AG04450 (cell line): ENCODE results near the gene PRH1. TPM values are rescaled to one million over a fixed set of nuclear protein-coding genes. Genes with fewer than 3 reads are reported as not detected.

ENCODE experiments used
- CTCF ChIA-PET: fragments of 300-600, 350-600 bp; formaldehyde crosslinking; extraction: SDS; loops from one replicate; lab custom pipeline; 2022; ENCODE audit warnings: antibody characterized with exemption, inconsistent platforms; lab: Charles Lee
- POLR2A ChIA-PET: fragments of 350-600 bp; formaldehyde crosslinking; extraction: SDS; loops from one replicate; lab custom pipeline; 2021; ENCODE audit warnings: antibody characterized with exemption, inconsistent platforms; lab: Yijun Ruan, JAX
- DNase-seq: peaks from one replicate; pipeline ENCODE4 v3.0.0-alpha.2; 2011; ENCODE audit warnings: low read depth, low spot score
- H3K27ac ChIP-seq: one replicate; pipeline ENCODE4 v1.5.1; 2012; ENCODE audit warnings: low read depth, low read length, control low read depth
- H3K27me3 ChIP-seq: one replicate; pipeline ENCODE4 v1.6.0; 2012; ENCODE audit warnings: low read length; ENCODE audit not compliant: control insufficient read depth, insufficient read depth
- H3K4me3 ChIP-seq: 2 replicates; pipeline ENCODE4 v1.5.1; 2011; ENCODE audit warnings: mild to moderate bottlenecking, low read depth, low read length, control low read depth
- H3K9me3 ChIP-seq: 2 replicates; pipeline ENCODE4 v1.5.1; 2012; ENCODE audit warnings: low read length; ENCODE audit not compliant: control insufficient read depth, insufficient read depth
- polyA plus RNA-seq: library from polyadenylated mRNA; depleted of rRNA; stranded (reverse); fragments of >200 nt; gene quantifications from 2 replicates; pipeline ENCODE4 v1.2.3, GENCODE V29; 2011
- TF ChIP-seq, protein P1 (sequence below): IDR thresholded peaks from 2 replicates; pipeline ENCODE4 v1.5.1; 2011; ENCODE audit warnings: low read depth, low read length, control low read depth, inconsistent platforms

The PRH1 gene
- polyA plus RNA-seq, 1 experiment = 4.2 TPM

DNA sequence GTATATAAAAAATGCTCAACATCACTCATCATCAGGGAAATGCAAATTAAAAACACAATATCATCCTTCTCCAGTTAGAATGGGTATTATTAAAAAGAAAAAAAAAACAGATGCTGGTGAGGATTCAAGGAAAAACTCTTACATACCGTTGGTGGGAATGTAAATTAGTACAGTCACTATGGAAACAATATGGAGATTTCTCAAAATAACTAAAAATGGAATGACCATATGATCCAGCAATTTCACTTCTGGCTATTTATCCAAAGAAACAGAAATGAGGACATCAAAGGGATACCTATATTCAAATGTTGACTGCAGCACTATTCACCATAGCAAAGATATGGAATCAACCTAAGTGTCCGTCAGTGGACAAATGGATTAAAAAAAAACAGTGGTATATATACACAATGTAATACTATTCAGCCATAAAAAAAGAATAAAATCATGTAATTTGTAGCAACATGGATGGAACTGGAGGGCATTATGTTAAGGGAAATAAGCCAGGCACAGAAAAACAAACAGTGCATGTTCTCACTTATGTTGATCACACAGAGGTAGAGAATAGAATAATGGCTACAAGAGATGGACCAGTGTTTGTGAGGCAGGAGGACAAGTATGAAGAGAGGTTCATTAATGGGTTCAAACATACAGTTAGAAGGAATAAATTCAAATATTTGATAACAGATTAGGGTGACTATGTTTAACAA lies 20.4 kb downstream of the PRH1 start:
- Histone ChIP-seq H3K27ac (no peak overlapping the region), H3K27me3 (no peaks in the 10 kb centered on the region), H3K4me3 (no peak overlapping the region), H3K9me3 (no peaks in the 10 kb centered on the region)
- ChIA-PET POLR2A (no interaction called here), CTCF (interaction anchor here (0.7 kb wide), 1 partner anchor 11 kb away, joined by 3 read pairs; no protein-coding TSS in a partner anchor)
- DNase-seq = no peak
- TF ChIP-seq, protein P1, sequence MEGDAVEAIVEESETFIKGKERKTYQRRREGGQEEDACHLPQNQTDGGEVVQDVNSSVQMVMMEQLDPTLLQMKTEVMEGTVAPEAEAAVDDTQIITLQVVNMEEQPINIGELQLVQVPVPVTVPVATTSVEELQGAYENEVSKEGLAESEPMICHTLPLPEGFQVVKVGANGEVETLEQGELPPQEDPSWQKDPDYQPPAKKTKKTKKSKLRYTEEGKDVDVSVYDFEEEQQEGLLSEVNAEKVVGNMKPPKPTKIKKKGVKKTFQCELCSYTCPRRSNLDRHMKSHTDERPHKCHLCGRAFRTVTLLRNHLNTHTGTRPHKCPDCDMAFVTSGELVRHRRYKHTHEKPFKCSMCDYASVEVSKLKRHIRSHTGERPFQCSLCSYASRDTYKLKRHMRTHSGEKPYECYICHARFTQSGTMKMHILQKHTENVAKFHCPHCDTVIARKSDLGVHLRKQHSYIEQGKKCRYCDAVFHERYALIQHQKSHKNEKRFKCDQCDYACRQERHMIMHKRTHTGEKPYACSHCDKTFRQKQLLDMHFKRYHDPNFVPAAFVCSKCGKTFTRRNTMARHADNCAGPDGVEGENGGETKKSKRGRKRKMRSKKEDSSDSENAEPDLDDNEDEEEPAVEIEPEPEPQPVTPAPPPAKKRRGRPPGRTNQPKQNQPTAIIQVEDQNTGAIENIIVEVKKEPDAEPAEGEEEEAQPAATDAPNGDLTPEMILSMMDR = no peak

DNA sequence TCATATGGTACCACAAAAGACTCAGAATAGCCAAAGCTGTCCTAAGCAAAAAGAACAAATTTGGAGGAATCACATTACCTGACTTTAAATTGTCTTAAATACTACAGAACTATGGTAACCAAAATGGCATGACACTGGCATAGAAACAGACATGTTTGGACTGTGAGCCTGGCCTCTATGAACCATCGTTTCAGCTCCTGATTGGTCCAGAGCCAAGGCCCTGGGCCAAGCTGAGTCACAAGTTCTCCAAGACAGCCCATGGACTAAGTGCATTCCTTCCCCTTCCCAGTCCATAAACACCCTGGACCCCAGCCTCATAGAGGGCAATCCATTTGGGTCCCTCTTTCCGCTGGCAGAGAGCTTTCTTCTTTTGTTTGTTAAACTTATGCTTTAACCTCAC lies 22.7 kb downstream of the PRH1 start:
- H3K4me3 ChIP-seq = no peak overlapping the region
- ChIA-PET CTCF (no interaction called here), POLR2A (no interaction called here)
- no peak for DNase-seq
- no peaks in the 10 kb centered on the region for H3K27me3 ChIP-seq
- H3K9me3 ChIP-seq = peaks cover under 1% of the 10 kb centered on the region; the same call in 1 of the 2 replicates
- TF ChIP-seq, protein P1 = no peak
- H3K27ac ChIP-seq = no peak overlapping the region

DNA sequence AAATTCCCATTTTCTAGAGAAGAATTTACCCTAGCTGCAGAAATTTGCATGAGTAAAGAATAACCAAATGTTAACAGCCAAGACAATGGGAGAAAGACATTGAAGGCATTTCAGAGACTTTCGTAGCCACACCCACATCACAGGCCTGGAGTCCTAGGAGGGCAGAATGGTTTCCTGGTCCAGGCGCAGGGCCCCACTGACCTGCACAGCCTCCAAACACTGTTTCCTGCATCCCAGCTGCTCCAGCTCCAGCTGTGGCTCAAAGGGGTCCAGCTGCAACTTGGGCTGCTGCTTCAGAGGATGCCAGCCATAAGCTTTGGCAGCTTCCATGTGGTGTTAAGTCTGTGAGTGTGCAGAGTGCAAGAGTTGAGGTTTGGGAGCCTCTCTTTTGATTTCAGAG lies 28.2 kb downstream of the PRH1 start:
- Histone ChIP-seq H3K9me3 (peaks cover 8% of the 10 kb centered on the region), H3K27me3 (no peaks in the 10 kb centered on the region), H3K27ac (no peak overlapping the region), H3K4me3 (no peak overlapping the region)
- CTCF ChIA-PET = no interaction called here
- no peak for DNase-seq
- POLR2A ChIA-PET = no interaction called here
- TF ChIP-seq, protein P1 = no peak

DNA sequence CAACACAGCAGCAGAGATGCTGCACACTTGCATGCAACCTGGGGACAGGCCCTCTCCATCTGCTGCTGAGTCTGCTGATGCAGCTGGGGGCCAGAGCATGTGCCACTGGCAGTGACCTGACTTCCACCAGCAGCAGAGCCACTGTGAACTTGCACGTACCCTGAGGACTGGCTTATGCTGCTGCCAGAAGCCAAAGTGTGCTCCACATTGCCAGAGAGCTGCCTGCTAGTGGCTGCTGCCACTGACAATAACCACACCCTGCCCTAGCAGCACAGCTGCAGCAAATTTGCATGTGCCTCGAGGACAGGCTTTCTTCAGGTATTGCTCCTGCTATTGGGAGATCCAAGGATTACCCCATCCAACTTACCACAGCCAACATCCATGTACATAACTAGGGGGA lies 30.3 kb downstream of the PRH1 start:
- no peaks in the 10 kb centered on the region for H3K27me3 ChIP-seq
- no peak overlapping the region for H3K27ac ChIP-seq
- DNase-seq = no peak
- H3K4me3 ChIP-seq = no peak overlapping the region
- TF ChIP-seq, protein P1 = no peak
- ChIA-PET CTCF (no interaction called here), POLR2A (no interaction called here)
- H3K9me3 ChIP-seq = peaks cover 8% of the 10 kb centered on the region

DNA sequence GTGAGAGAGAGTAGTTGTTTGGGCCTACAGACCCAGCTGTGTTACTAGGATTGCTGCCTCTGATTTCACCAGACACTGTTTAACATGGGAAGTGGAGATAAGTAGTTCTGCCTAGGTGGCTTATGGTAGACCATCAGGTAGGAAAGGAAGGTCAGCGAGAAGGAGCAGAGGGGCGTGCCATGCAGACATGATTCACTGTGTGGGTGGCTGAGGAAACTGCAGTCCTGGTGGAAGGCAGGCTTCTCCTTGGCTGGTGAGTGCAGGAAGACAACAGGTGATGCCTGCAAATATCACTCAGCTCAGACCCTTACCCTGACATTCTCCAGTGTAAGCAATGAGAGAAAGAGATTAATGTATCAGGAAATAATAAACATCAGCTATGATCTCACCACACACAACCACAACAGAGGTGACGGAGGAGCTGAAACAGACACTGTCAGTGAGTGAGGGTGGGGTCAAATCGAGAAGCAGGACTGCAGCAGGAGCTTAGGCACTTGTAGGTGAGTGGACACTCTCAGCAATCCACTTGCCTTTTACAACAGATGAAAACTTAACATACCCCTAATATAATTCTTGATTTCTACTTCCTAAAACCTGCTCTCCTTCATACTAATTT lies 32.7 kb downstream of the PRH1 start:
- ChIA-PET CTCF (no interaction called here), POLR2A (no interaction called here)
- Histone ChIP-seq H3K27me3 (no peaks in the 10 kb centered on the region), H3K4me3 (no peak overlapping the region), H3K9me3 (peaks cover 7% of the 10 kb centered on the region), H3K27ac (no peak overlapping the region)
- TF ChIP-seq, protein P1 = no peak
- no peak for DNase-seq
